Measurements from ENCODE around the gene PEA15.

PEA15 gene, protein sequence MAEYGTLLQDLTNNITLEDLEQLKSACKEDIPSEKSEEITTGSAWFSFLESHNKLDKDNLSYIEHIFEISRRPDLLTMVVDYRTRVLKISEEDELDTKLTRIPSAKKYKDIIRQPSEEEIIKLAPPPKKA

DNA sequence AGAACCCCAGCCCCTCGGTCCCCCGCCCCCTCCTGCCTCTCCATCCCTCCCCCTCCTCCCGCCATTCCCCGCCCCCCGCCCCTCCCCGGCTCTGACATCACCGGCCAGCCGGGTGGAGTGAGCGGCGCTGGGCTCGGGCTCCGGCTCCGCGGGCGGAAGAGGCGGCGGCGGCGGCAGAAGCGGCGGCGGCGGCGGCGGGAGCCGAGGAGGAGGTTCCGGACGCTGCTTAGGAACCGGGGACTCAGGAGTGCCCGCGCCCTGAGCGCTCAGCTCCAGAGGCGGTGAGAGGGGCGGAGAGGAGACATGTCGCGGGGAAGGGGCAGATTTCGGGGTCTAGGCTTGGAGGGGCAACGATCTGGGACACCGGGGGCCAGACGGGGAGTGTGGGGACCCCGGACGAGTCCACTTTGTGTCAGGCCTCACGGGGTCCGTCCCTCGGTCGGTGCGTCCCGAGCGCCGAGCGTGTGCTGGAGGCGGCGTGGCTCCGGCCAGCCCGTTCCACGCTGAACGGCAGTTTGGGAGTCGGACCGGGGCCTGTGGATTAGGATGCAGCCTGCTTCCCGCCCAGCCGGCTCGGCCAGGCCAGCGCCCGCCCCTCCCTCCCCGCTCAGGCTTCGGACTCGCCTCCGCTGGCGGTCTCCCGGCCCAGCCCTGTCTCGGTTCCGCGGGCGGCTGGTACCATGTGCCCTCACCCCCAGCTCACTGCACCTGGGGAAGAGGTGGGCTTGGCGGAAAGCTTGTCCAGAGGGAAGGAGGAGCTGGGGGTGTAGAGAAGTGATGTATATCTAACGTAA is at the start of gene PEA15:
Gene PEA15, plus strand, starts transcription at position 143 of the 794 bp plus-strand sequence. CDS start 6,161 bp downstream, outside the sequence.
- DNase-seq = peak; percentile 39

DNA sequence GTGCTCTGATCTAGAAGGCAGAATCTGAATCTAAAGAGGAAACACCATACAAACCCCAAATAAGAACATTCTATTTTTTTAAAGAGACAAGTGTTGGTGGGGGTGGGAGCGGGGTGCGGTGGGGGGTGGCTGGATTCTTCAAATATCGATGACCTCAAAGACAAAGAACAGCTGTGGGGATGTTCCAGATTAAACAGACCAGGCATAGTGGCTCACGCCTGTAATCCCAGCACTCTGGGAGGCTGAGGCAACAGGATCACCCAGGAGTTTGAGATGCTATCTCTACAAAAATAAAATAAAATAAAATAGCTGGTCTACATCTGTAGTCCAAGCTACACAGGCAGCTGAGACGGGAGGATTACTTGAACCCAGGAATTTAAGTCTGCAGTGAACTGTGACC is 48.8 kb upstream of the PEA15 start:
- DNase-seq = no peak

DNA sequence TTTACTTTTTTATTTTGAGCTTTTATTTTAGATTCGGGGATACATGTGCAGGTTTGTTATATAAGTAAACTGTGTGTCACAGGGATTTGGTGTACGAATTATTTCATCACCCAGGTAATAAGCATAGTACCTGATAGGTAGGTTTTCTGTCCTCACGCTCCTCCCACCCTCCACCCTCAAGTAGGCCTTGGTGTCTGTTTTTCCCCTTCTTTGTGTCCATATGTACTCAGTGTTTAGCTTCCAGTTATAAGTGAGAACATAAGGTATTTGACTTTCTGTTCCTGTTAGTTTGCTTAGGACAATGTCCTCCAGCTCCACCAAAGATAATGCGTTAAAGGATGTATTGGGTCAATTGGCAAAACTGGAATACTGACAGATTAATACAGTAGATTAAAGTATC is 48.0 kb upstream of the PEA15 start:
- DNase-seq = no peak

DNA sequence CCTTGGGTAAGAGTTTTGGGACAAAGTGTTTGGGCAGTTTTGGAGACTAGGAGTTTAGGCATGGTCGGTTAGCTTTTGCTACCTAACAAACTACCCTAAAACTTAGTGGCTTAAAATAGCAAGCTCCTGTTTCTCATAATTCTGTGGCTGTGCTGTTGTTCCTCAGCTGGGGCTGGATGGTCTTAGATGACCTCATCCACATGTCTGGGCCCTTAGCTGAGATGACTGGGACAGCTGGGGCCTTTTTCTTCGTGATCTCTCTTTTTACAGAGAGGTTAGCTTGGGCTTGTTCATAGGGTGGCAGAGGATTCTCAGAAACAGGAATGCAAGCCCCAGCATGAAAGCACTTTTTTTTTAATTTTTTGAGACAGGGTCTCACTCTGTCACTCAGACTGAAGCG is 47.2 kb upstream of the PEA15 start:
- DNase-seq = no peak

DNA sequence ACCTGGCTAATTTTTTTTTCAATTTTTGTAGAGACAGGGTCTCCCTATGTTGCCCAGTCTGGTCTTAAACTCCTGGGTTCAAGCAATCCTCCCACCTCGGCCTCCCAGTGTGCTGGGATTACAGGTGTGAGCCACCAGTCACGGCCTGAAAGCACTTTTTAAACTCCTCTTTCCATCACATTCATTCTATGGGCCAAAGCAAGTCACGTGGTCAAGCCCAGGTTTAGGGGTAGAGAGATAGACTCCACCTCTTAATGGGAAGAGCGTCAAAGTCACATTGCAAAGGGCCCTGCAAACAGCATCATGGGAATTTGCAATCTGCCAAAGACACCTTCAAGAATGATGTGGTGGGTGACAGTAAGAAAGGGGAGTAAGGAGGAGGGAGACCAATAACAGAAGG is 46.6 kb upstream of the PEA15 start:
- no peak for DNase-seq

DNA sequence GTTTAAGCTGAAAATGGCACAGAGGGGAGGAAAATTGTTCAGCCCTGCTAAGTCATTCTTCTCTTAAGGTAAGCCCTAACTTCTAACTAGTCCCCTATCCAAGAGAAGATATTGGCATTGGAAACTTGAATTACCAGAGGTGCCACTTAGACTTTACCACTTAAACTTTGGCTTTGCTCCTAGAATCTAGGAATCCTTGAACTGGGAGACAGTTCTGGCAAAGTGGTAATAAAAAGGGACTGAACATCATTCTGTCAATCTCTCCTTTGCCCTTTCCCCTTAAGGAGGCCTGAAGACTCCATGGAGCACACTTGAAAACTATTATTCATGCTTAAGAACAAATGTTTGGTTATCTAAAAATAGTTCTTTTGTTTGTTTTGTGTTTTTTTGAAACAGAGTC is 45.3 kb upstream of the PEA15 start:
- DNase-seq = no peak

DNA sequence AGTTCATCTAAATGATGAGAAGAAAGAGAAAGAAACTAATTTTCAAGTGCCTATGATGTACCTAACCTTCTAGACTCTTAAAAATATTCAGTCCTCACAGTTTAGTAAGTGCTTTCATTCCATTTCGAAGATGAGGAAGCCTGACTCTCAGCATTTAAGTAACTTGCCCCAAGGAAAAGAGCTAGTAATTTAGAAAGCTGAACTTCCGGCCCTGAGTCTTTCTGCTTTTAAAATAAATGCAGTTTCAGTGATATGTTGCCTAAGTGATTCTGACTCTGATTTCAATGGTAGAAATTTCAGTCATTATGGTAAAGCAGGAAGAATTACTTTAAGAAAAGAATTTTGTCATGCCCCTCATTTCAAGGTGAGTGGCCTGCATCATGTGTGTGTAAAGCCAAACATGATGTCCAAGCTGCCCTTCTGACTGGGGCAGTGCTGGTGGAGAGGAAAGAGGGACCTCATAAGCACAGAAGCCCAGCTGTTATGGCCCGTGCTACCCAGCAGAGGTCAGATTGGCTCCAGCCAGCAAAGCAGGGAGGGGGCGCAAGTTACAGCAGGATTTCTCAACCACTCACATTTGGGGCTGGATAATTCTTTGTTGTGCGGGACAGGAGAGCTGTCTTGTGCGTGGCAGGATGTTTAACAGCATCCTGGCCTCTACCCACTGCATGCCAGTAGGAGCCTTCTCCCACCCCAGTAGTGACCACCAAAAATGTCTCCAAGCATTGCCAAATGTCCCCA is 43.0 kb upstream of the PEA15 start:
- no peak for DNase-seq

DNA sequence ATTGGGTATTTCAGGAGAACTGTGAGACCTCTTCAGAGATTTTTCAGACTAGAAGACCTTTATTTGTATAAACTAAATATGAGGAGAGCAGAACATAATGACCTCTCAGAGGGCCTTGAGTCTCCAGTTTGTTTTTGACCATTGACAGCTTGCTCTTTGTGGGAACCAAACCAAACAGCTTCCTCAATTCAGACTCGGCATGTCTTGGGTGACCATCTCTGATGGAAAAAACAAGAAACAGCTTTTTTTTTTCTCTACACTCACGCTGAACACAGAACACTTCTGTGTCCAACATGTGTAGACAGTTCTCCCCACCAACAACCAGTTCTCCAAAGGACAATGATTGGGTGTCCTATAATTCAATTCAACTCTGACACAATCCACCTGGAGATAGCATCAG is 42.3 kb upstream of the PEA15 start:
- no peak for DNase-seq

DNA sequence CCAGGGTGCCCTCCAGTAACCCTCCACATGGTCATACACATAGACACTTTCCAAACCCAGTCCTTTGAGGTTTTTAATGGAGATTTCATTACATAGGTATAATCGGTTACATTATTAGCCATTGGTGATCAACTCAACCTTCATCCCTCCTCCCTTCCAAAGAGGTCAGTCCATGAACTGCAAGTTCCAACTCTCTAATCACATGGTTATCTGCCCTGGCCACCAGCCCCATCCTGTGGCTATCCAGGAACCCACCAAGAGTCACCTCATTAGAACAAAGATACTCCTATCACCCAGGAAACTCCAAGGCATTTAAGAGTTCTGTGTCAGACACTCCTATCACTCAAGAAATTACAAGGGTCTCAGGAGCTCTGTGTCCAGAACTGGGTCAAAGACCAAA is 41.6 kb upstream of the PEA15 start:
- no peak for DNase-seq

DNA sequence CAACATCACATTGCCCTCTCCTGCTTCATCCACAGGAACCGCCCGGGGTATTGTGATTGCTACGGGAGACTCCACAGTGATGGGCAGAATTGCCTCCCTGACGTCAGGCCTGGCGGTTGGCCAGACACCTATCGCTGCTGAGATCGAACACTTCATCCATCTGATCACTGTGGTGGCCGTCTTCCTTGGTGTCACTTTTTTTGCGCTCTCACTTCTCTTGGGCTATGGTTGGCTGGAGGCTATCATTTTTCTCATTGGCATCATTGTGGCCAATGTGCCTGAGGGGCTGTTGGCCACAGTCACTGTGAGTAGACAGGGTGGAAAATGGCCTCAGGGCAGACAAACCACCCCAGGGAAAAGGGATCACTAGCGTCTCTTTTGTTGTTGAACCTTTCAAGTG is 41.1 kb upstream of the PEA15 start:
- DNase-seq = no peak

DNA sequence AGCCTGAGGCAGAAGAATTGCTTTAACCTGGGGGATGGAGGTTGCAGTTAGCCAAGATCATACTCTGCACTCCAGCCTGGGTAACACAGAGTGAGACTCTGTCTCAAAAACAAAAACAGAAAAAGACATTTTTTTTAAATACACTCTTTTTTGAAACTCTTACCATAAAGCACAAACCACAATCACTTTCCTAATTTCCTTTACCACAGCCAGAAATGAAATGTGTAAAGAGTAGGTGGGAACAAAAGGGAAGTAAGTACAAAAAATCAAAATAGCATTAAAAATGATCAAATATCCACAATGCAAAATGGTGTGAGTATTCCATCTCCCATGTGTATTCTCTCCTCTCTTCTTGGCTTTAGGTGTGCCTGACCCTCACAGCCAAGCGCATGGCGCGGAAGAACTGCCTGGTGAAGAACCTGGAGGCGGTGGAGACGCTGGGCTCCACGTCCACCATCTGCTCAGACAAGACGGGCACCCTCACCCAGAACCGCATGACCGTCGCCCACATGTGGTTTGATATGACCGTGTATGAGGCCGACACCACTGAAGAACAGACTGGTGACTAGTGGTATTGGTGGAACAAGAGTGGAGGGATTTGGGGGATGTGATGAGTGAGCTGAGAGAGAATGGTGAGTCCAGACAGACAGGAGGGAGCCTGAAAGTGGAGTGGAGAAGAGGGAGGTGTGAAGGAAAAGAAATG is 38.9 kb upstream of the PEA15 start:
- no peak for DNase-seq

DNA sequence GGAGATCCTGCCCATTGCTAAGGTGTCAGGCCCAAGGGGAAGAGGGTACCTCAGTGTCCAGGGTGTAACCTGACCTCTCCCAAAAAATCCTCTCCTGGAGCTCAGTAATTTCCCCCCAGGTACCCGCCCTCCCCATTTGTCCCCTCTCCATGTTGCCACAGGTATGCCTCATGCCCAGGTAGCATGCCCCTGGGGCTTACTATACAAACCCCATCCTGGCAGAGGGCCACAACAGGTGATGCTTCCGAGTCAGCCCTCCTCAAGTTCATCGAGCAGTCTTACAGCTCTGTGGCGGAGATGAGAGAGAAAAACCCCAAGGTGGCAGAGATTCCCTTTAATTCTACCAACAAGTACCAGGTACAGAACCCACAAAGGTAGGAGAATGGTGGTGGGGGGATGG is 38.1 kb upstream of the PEA15 start:
- DNase-seq = no peak

DNA sequence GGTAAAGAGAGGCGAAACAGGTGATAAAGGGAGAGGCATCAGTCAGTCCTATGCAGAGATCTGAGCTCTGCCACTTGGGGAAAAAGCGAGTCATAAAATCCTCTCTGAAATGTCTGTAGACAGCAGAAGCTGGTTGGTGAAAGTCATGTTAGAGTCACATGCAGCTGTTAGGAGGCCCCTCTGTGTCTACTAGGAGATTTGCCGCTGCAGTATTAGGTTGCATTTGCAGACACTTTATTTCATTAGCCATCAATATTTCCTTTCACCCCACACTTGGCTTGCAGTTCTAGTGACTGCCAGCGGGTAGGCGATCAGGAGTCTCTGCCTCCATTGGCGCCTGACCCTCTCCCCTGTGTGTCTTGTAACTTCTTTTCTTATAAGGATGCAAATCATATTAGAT is 37.6 kb upstream of the PEA15 start:
- DNase-seq = no peak

DNA sequence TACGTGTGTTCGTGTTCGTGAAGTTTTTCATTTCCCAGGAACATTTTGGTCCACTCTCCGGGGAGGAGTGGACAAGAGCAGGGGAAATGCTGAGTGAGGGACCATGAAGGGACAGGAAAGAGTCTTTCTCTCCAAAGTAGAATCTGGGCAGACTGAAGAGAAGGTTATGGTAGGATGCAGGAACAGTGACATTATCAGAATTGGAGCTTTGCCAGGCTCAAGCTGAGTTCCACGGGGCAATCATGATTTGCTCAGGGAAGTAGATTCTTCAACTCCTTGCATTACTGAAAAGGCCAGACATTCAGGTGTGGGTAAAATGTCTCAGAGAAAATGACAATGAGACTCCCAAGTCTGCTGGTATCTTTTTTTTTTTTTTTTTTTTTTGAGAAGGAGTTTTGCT is 37.2 kb upstream of the PEA15 start:
- no peak for DNase-seq

DNA sequence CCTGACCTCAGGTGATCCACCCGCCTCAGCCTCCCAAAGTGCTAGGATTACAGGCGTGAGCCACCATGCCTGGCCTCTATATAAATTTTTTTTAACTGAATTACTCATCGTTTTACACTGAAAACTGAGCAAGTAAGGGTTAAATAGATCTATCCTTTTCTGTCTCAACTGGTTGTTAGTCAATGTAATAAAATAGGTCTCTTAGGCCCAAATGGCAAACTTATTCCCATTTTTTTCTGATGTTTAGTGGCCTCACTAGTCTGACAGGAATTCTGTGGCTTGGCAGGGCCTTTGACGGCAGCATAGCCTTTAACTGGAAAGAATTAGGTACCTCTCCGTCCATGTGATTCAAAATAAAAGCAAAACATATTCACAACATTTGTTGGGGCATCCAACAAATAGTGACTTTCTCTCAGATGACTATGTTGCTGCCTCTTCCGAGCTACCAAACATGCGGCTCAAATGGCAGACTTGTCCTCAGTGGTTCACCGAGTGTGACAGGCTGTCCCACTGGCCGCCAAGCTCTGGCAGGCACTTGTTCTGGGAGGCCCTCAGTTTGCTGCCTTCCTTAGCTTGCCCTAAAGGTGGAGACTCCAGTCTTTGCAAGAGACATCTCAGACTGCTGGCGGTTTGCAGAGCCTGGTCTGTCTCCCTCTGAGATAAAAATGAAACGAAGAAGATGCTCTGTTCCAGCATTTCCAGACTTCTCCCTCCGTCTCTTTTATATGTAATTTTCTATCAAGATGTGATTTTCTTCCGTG is 36.4 kb upstream of the PEA15 start:
- no peak for DNase-seq

DNA sequence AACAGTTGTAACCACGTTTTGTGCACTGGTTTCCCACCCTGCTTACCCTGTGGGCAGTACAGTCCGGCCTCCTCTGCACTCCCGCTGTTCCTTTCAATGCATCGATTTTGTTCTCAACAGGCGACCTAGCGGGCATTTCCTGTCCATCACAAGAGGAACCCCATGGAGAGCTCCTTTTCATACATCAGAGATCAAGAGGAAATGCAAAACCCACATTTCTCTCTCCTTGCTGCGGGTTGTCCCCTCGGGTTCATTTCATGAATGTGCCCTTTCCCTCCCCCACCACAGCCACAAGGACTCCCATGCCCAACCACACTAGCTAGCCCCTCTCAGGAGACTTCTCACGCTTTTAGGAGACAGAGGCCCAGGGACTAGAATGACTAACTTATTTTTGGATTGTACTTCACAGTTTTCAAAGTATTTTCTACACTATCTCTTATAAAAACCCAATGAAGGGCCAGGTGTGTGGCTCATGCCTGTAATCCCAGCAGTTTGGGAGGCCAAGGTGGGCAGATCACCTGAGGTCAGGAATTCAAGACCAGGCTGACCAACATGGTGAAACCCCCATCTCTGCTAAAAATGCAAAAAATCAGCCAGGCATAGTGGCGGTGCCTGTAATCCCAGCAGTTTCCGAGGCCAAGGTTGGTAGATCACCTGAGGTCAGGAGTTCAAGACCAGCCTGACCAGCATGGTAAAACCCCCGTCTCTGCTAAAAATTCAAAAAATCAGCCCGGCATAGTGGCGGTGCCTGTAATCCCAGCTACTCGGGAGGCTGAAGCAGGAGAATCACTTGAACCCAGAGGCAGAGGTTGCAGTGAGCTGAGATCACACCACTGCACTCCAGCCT is 35.4 kb upstream of the PEA15 start:
- peak; percentile 83 for DNase-seq

DNA sequence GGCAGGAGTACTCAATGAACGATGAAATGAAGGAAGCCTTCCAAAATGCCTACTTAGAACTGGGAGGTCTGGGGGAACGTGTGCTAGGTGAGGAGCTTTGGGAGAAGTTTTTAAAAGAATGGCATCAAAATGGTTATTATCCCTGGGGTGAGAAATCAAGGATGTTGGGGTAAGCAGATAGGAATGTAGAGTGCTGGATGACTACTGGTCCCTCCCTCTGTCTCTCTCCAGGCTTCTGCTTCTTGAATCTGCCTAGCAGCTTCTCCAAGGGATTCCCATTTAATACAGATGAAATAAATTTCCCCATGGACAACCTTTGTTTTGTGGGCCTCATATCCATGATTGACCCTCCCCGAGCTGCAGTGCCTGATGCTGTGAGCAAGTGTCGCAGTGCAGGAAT is 33.8 kb upstream of the PEA15 start:
- DNase-seq = no peak

DNA sequence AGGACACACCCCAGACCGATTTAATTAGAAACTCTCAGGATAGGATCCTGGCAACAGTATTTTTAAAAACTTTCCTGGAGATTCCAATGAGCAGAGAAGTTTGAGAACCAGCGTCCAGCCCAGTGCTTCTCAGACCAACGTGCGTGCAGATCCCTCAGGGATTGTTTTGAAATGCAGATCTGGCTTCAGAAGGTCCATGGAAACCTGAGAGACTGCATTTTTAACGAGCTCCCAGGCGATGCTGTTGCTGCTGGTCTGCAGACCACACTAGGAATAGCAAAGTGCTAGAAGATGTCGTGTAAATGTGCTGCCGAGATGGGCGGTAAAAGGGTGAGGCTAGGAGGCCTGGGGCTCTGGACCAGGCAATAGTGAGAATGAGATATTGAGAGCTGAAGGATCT is 33.2 kb upstream of the PEA15 start:
- no peak for DNase-seq

DNA sequence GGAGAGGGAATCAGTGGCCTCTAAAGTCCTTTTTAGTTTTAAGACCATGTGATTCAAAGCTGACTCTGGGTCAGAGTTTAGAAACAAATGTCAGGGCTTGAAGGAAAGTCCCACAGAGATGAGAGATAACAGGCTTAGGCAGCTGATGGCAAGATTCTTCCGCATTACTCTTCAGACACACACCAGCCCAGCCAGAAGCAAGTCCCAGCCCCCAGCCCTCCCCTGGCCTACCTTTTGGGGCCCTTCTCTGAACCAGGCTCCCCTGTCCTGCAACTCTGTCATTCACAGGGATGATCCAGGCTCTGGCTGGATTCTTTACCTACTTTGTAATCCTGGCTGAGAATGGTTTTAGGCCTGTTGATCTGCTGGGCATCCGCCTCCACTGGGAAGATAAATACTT is 28.0 kb upstream of the PEA15 start:
- DNase-seq = no peak

DNA sequence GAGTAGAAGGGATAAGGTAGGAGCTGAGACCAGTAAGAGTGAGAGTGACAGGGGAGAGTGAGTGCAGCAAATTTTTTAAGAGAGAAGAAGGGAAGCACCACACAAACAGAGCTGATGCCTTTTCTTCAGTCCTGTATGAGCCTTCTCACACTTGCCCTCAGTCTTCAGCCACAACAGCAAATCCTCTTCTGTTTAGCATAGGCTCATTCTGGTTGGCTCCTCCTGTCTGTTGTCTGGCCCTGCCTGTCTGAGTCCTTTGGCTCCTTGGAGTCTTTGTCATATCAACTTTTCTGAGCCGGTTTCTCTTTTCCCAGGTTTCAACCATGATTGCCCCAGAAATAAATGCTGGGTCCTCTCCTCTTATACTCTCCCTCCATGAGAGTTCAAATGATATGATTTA is 27.5 kb upstream of the PEA15 start:
- no peak for DNase-seq

DNA sequence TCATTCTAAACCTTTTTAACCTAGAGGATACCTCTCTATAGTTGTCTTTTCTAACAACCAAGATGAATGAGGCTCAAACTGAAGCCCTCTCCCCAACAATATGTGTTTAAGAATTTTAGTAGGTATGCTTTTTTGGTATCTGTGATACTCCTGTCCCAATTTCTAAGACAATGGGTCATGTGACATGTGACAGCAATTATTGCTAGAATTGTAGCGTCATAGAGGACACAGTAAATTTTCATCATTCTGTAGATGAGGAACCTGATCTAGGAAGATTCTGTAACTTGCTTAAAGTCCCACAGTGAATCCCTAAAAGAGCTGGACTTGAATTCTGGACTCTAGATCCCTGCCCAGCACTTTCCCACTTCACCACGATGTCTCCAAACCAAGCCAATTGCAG is 26.5 kb upstream of the PEA15 start:
- no peak for DNase-seq

DNA sequence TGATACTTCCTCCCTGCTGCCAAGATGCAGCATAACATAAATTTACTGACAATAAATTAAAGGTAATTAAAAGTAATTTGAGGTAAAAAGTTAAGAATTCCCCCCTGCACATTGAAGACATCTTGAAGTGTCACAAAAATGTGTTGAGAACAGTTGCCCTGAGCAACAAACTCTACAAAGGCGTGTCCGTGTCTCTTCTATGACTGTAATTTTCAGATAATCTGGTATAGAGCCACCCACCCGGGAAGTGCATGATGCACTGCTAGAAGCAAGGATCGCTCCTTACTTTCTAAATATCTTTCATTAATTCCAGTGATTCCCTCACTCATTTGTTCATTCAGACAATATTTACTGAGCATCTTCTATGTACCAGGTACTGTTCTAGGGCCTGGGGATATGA is 25.8 kb upstream of the PEA15 start:
- no peak for DNase-seq
